ENCODE results near the gene APC2. TPM values are rescaled to one million over a fixed set of nuclear protein-coding genes. Genes with fewer than 3 reads are reported as not detected.

The APC2 gene
- total RNA-seq, 2 donors from 2014 or later: 0.38 to 0.57 TPM

DNA sequence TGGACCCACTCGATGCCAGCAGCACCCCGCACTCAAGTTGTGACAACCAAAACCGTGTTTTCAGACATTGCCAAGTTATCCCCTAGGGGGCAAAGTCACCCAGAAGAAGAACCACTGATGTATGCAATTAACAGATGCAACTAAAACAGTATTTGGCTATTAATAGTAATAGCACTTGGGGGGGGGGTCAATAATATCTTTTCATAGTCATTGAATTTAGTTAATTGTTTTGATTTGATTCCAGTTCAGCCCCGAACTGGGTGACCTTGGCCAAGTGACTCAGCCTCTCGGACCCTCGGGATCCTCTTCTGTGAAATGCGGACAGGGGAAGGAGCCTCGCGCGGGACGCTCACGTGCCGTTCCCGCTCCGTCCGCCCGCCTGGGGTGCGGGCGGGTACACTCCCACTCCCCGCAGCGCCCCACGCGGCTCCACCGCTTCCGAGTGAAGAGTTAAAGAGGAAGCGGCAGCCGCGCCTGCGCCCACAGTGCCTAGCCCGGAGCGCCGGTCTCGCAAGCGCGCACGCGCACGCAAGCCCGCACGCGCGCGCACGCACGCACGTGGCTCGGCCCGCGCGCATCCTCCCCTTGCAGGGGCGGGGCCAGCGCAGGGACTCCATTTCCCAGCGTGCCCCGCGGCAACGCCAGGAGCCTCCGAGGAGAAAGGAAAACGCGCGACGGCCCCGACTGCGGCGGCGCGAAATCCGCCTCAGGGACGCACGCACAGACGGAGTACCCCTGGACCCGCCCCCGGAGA lies 43.0 kb upstream of the APC2 start:
- WGBS, 2 experiments (ENCODE audit: insufficient coverage in 1 of 2, insufficient read length in 1 of 2): 1% methylated on average over 36 to 72 of the region's 72 CpGs
- peak; percentile 99 for DNase-seq
- Histone ChIP-seq H3K27ac (ENCODE audit: low read depth, low read length) (no peak overlapping the region), H3K27me3 (ENCODE audit: control insufficient read depth, insufficient read depth, low read length, poor library complexity, severe bottlenecking) (no peaks in the 10 kb centered on the region), H3K9me3 (ENCODE audit: control insufficient read depth, low read length) (no peaks in the 10 kb centered on the region), H3K9ac (ENCODE audit: extremely low read depth, low read length, poor library complexity, severe bottlenecking) (no peak overlapping the region), H3K36me3 (ENCODE audit: control insufficient read depth, insufficient read depth, low read length) (peaks cover 9% of the 10 kb centered on the region), H3K4me3 (ENCODE audit: low read length) (peak overlapping the region; percentile 89), H3K4me1 (ENCODE audit: control insufficient read depth, insufficient read depth, low read length) (peaks cover 7% of the 10 kb centered on the region)
- H3K27ac Mint-ChIP-seq: no peak overlapping the region
- no peaks in the 10 kb centered on the region for H3K27me3 Mint-ChIP-seq (ENCODE audit: insufficient read depth)
- H3K4me1 Mint-ChIP-seq: peaks cover 25% of the 10 kb centered on the region
- peak overlapping the region; percentile 89 for H3K4me3 Mint-ChIP-seq
- peaks cover 20% of the 10 kb centered on the region for H3K36me3 Mint-ChIP-seq (ENCODE audit: low read depth)
- H3K9me3 Mint-ChIP-seq: no peaks in the 10 kb centered on the region
- TF ChIP-seq, protein P1, sequence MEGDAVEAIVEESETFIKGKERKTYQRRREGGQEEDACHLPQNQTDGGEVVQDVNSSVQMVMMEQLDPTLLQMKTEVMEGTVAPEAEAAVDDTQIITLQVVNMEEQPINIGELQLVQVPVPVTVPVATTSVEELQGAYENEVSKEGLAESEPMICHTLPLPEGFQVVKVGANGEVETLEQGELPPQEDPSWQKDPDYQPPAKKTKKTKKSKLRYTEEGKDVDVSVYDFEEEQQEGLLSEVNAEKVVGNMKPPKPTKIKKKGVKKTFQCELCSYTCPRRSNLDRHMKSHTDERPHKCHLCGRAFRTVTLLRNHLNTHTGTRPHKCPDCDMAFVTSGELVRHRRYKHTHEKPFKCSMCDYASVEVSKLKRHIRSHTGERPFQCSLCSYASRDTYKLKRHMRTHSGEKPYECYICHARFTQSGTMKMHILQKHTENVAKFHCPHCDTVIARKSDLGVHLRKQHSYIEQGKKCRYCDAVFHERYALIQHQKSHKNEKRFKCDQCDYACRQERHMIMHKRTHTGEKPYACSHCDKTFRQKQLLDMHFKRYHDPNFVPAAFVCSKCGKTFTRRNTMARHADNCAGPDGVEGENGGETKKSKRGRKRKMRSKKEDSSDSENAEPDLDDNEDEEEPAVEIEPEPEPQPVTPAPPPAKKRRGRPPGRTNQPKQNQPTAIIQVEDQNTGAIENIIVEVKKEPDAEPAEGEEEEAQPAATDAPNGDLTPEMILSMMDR (conservative IDR thresholded peaks at IDR 0.05): peak; percentile 77

DNA sequence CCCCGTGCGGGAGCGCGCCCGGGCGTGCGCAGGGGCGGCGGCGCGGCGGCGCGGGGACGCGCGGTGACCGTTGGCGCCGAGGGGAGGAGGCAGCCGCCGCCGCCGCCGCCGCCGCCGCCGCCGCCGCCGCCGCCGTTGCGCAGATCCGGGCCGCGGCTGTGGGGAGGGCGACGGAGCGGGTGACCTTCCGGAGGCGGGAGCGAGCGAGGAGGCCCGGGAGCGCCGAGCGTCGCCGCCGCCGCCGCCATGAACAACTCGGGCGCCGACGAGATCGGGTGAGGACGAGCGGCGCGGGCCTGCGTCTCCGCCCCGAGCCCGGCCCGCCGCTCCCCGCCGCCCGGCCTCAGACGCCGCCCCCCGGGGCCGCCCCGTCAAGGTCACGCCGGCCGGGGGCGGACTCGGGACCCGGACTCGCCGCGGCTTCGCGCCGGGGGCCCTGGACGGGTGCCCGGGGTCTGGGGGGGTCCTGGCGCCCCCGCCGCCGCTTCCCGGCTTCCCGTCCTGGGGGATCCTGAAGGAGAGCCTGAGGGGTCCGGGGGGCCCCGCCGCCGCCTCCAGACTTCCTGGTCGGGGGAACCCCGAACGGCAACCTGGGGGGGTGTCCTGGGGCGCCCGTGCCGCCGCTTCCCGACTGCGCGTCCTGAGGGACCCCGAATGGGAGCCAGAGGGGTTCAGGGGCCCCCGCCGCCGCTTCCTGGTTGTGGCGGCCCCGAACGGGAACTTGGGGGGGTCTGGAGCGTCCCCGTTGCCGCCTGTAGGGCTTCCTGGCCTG lies 42.2 kb upstream of the APC2 start, which contains the start of gene DAZAP1:
Gene DAZAP1, plus strand, starts transcription at position 59 of the 772 bp plus-strand sequence. Its CDS starts 188 bp downstream, at position 247.
- H3K27ac Mint-ChIP-seq: no peak within 1 kb of the TSS
- H3K4me3 Mint-ChIP-seq: peak within 1 kb of the TSS; percentile 89
- 0% methylated on average over 29 to 106 of the region's 121 CpGs for WGBS, 2 experiments (ENCODE audit: insufficient coverage in 1 of 2, insufficient read length in 1 of 2)
- Histone ChIP-seq H3K27ac (ENCODE audit: low read depth, low read length) (peak within 1 kb of the TSS; percentile 32), H3K27me3 (ENCODE audit: control insufficient read depth, insufficient read depth, low read length, poor library complexity, severe bottlenecking) (no peaks in the 10 kb centered on the region), H3K9ac (ENCODE audit: extremely low read depth, low read length, poor library complexity, severe bottlenecking) (peak within 1 kb of the TSS; percentile 83), H3K4me1 (ENCODE audit: control insufficient read depth, insufficient read depth, low read length) (peaks cover 7% of the 10 kb centered on the region), H3K36me3 (ENCODE audit: control insufficient read depth, insufficient read depth, low read length) (peaks cover 9% of the 10 kb centered on the region), H3K4me3 (ENCODE audit: low read length) (peak within 1 kb of the TSS; percentile 93), H3K9me3 (ENCODE audit: control insufficient read depth, low read length) (no peaks in the 10 kb centered on the region)
- H3K9me3 Mint-ChIP-seq: no peaks in the 10 kb centered on the region
- DNase-seq: no peak
- peaks cover 25% of the 10 kb centered on the region for H3K4me1 Mint-ChIP-seq
- TF ChIP-seq, protein P1 (conservative IDR thresholded peaks at IDR 0.05): no peak
- no peaks in the 10 kb centered on the region for H3K27me3 Mint-ChIP-seq (ENCODE audit: insufficient read depth)
- H3K36me3 Mint-ChIP-seq (ENCODE audit: low read depth): peaks cover 22% of the 10 kb centered on the region

DNA sequence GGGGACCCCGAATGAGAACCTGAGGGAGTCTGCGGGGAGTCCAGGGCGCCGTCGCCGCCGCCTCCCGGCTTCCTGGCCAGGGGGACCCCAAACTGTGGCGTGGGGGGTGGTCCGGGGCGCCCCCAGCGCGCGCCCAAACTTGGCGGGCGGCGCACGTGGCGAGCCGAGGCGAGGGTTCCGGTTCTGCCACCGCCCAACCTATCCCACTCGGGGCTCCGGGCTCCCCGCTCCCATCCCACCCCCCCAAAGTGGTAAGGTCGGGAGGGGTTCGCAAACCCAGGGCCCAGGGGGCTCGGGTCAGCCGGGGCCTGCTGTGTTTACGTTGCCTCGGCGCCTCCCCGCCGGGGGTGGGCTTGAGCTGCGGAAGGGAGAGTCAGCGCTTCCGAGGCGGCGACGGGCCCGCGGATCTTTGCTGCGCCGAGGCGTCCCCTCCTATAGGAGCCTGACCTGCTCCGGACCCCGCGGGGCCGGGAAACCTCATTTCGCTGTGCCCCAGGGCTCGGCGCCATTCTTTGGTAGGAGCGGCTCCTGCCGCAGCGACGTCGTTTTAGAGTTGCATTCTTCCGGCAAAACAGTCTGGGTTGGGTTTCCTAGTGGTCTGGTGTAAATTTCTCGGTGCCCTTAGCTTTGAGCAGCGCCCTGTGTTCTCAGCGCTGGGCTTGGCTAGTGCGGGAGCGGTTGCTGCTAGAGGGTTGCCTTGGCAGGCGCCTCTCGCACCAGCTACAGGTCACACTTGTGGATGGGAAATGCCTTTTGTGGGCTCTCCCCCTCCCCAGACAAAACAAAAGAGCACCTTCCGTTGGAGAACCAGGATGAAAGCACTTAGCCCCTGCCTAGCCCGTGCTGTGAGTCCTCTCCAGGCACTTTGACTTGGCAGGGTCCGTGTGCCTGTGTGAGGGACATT lies 41.4 kb upstream of the APC2 start:
- Histone ChIP-seq H3K27ac (ENCODE audit: low read depth, low read length) (peak overlapping the region; percentile 38), H3K4me3 (ENCODE audit: low read length) (peak overlapping the region; percentile 93), H3K9me3 (ENCODE audit: control insufficient read depth, low read length) (no peaks in the 10 kb centered on the region), H3K36me3 (ENCODE audit: control insufficient read depth, insufficient read depth, low read length) (peaks cover 14% of the 10 kb centered on the region), H3K9ac (ENCODE audit: extremely low read depth, low read length, poor library complexity, severe bottlenecking) (peak overlapping the region; percentile 83), H3K27me3 (ENCODE audit: control insufficient read depth, insufficient read depth, low read length, poor library complexity, severe bottlenecking) (no peaks in the 10 kb centered on the region), H3K4me1 (ENCODE audit: control insufficient read depth, insufficient read depth, low read length) (peaks cover 7% of the 10 kb centered on the region)
- no peaks in the 10 kb centered on the region for H3K27me3 Mint-ChIP-seq (ENCODE audit: insufficient read depth)
- H3K4me1 Mint-ChIP-seq: peaks cover 23% of the 10 kb centered on the region
- peak; percentile 72 for DNase-seq
- 2 to 4% methylated on average over 35 to 69 of the region's 69 CpGs for WGBS, 2 experiments (ENCODE audit: insufficient coverage in 1 of 2, insufficient read length in 1 of 2)
- H3K36me3 Mint-ChIP-seq (ENCODE audit: low read depth): peaks cover 22% of the 10 kb centered on the region
- TF ChIP-seq, protein P1 (conservative IDR thresholded peaks at IDR 0.05): no peak
- H3K9me3 Mint-ChIP-seq: no peaks in the 10 kb centered on the region
- peak overlapping the region; percentile 89 for H3K4me3 Mint-ChIP-seq
- H3K27ac Mint-ChIP-seq: peak overlapping the region; percentile 88

Data from endodermal cell (in vitro differentiated cells).